Measurements from ENCODE around the gene NCAPG.
"Not testable (repeated sequence)": the region's sequence is repeated elsewhere in the genome, so short reads cannot be mapped to it uniquely, and the experiment has no call there.

NCAPG gene

GRCh38 chr4:17794730-17795129 is 16.0 kb upstream of the NCAPG start:
- DNase-seq (ENCODE audit: low read depth in 2 of 3, low spot score in 2 of 3), result no peak

DNA sequence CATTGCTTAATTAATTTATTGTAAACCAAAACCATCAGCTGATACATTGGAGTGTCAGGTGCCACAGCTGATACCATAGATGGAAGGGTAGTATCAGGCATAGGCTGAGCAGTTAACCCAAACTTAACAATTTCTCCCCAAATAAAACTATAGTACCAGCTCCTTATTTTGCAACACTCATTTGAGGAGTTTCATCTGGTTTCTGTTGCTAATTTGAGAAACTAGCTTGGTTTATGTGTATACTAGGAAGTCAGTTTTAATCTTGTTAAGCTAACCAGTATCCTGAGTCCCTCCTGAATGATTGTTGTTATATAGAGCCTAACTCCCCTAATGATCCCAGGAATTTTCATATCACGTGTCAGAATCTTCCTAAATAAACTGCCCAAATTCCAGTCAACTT is 13.0 kb upstream of the NCAPG start:
- DNase-seq (ENCODE audit: low read depth in 2 of 3, low spot score in 2 of 3), result no peak

GRCh38 chr4:17805580-17806155 is 5.1 kb upstream of the NCAPG start:
- no peak for DNase-seq (ENCODE audit: low read depth in 2 of 3, low spot score in 2 of 3)

DNA sequence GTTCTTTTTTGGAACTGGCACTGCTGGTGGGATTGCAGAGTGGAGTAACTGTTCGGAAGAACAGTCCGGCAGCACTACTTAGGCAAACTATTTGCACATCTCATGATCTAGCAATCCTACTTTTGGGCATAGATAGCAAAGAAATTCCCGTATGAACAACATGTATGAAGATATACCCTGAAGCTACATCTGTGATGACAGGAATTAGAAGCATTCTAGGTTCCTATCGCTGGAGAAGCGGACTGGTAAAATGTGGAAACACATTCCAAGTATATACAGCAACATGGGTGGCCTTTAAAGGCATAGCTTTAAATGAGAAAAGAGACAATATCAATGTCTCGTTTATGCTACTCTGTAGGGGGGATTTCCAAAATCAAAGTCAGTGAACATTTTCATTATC is 3.3 kb upstream of the NCAPG start:
- no peak for DNase-seq (ENCODE audit: low read depth in 2 of 3, low spot score in 2 of 3)

DNA sequence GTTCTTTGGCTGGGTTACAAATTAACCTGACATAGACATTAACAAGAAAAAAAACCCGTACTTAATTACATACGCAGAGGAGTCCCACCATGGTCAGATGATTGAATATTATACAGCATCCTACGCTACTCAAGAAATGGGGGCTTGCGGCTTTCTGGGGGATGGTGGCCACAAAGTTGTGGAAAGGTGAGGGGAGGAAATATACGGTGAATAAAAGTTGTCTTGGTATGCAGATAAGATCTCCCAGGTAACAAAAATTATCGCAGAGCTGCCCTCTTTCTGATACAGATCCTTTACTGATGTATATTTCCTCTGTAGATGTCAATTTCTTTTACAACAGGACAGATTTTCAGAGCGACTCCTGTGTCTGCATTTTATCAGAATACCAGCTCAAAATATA is 1.1 kb upstream of the NCAPG start:
- DNase-seq (ENCODE audit: low read depth in 2 of 3, low spot score in 2 of 3), result no peak

DNA sequence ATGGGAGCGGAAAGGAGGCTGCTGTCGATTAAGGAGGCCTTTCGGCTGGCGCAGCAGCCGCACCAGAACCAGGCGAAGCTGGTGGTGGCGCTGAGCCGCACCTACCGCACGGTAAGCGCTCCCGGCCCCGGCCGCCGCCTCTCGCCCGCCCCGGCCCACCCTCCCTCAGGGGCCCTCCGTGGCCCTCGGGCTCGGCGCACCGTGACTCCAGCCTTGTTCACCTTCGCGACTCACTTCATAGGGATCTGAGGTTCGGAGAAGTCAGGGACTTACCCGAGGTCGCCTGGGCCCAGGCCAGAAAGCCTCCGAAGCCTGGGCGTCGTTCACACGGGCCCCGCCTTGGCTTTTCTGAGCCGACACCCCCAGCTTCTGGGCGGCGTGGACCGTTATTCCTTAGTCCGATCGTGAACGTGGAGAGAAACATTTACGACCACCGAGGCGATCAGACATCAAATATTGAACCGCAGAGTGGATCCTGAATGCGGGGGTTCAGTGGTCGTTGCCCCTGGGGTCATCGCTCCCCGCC is 362 bp downstream of the NCAPG start:
- no peak for DNase-seq (ENCODE audit: low read depth in 2 of 3, low spot score in 2 of 3)

DNA sequence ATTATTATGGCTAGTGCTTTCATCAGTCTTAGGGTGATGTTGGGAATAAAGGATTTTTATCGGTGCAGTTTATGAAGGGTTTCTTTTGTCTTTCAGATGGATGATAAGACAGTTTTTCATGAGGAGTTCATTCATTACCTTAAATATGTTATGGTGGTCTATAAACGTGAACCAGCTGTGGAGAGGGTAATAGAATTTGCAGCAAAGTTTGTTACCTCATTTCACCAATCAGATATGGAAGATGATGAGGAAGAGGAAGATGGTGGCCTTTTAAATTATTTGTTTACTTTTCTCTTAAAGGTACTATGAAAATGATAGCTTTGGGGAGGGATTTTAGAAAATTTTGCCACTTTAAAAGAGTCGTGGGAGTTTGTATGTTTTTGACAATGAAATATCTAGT is 1.3 kb downstream of the NCAPG start:
- no peak for DNase-seq (ENCODE audit: low read depth in 2 of 3, low spot score in 2 of 3)

DNA sequence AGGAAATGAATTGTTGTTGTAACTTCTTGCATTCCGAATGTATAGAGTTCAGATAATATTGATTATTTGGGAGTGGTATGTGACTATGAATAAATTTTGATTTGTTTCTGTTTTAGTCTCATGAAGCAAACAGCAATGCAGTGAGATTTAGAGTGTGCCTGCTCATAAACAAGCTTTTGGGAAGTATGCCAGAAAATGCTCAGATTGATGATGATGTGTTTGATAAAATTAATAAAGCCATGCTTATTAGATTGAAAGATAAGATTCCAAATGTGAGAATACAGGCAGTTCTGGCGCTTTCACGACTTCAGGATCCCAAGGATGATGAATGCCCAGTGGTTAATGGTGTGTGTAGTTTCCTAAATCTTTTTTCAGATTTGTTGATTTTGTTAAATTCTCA is 2.0 kb downstream of the NCAPG start:
- no peak for DNase-seq (ENCODE audit: low read depth in 2 of 3, low spot score in 2 of 3)

- DNase-seq (ENCODE audit: low read depth in 2 of 3, low spot score in 2 of 3), result no peak
Measured at GRCh38 chr4:17814140-17814539, 3.4 kb downstream of the NCAPG start.

GRCh38 chr4:17816142-17816541 is 5.4 kb downstream of the NCAPG start:
- no peak for DNase-seq (ENCODE audit: low read depth in 2 of 3, low spot score in 2 of 3)

DNA sequence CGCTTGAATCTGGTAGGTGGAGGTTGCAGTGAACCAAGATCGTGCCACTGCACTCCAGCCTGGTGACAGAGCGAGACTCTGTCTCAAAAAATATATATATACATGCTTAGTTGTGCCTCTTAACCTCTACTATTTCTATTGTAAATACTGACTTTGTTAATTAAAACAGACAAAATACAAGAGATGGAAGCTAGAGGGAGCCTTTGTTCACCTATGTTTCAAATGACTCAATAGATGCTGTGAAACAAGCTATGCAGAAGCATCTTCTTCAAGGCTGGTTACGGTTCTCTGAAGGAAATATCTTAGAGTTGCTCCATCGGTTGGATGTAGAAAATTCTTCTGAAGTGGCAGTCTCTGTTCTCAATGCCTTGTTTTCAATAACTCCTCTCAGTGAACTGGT is 6.2 kb downstream of the NCAPG start:
- DNase-seq (ENCODE audit: low read depth in 2 of 3, low spot score in 2 of 3), result no peak

- DNase-seq (ENCODE audit: low read depth in 2 of 3, low spot score in 2 of 3), result no peak
Measured at GRCh38 chr4:17823871-17824669, 13.3 kb downstream of the NCAPG start.

DNA sequence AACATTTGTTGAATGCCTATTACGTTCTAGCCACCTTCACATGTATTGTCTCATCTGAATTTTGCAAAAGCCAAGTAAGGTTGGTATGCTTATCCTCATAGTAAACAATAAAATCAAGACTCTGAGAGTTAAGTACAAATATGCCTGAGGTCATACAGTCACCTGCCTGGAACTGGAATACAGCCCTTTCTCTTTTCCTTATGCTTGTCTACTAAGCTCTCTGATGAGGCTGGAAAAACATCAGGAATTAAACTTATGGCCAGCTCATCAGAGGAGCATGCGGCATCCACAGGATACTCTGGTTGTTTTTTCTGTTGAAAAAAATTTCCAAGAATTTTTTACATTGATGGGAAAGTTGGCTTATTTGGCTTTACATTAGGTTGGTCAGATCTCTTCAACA is 35.5 kb downstream of the NCAPG start:
- no peak for DNase-seq (ENCODE audit: low read depth in 2 of 3, low spot score in 2 of 3)

GRCh38 chr4:17850295-17850694 is 39.5 kb downstream of the NCAPG start:
- DNase-seq (ENCODE audit: low read depth in 2 of 3, low spot score in 2 of 3), result not testable (repeated sequence)

DNA sequence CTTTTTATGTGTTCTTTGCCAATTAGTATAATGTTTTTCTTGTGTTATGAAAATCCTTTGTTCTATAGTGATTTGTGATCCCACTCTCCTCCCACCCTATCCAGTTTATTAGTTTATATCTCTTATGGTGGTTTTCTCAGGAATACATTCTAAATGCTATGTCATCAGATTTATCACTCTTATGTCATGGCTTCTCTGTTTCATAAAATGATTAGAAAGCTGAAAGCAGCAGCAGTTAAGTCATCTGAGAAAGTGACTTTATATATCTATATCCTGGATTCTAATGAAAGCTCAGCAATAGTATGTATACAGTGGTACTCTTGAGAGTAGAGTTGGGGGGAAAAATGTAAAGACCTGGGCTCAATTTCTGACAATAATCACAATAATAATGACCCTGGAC is 41.2 kb downstream of the NCAPG start:
- no peak for DNase-seq (ENCODE audit: low read depth in 2 of 3, low spot score in 2 of 3)

DNA sequence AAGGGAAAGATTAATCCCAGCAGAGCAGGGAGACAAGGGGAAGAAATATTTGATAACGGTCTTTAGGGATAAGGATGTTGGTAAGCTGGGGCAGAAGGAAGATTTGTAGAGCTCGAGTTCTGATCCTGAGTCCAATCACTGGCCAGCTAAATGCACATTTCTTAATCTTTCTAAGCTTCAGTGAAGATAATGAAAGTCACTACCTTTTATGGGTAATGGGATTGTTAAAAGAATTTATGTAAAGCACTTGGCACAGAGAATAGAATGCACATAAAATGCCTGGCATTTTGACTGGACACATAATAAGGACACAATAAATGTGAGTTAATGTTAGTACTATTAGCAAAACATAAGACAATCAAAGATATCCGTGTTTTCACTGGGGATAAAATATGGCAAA is 43.3 kb downstream of the NCAPG start:
- no peak for DNase-seq (ENCODE audit: low read depth in 2 of 3, low spot score in 2 of 3)

DNA sequence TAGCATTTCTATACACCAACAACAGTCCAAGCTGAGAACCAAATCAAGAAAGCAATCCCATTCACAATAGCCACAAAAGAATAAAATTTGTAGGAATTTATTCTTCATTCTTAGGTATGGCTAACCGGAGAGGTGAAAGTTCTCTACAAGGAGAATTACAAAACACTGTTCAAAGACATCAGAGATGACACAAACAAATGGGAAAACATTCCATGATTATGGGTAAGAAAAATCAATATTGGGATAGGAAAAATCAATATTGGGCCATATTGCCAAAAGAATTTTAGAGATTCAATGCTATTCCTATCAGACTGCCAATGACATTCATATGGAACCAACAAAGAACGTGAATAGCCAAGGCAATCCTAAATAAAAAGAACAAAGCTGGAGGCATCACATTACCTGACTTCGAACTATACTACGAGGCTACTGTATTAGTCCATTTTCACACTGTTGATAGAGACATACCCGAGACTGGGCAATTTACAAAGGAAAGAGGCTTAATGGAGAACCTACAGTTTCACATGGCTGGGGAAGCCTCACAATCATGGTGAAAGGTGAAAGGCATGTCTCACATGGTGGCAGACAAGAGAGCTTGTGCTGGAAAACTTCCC is 49.1 kb downstream of the NCAPG start:
- DNase-seq (ENCODE audit: low read depth in 2 of 3, low spot score in 2 of 3), result no peak

- DNase-seq (ENCODE audit: low read depth in 2 of 3, low spot score in 2 of 3), result not testable (repeated sequence)
Measured at GRCh38 chr4:17861906-17862305, 51.1 kb downstream of the NCAPG start.

- no peak for DNase-seq (ENCODE audit: low read depth in 2 of 3, low spot score in 2 of 3)
Measured at GRCh38 chr4:17865866-17866363, 55.1 kb downstream of the NCAPG start.

- no peak for DNase-seq (ENCODE audit: low read depth in 2 of 3, low spot score in 2 of 3)
Measured at GRCh38 chr4:17866810-17867209, 56.0 kb downstream of the NCAPG start.

DNA sequence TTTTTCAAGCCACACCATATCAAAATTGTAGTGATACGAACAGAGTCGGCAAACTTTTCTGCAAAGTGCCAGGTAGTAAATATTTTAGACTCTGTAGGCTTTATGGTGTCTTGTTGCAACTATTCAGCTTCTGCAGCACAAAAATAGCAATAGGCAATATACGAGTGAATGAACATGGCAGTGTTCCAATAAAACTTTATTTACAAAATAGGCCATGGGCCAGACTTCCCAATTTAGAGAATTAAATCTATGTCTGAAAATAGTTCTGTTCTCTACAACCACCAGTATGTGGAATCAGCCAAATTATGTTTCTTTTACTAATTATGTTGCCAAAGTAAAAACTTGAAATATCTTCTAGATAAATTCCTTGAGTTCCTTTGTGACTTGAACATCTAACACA is 56.5 kb downstream of the NCAPG start:
- DNase-seq (ENCODE audit: low read depth in 2 of 3, low spot score in 2 of 3), result no peak

GRCh38 chr4:17869327-17869726 is 58.5 kb downstream of the NCAPG start:
- DNase-seq (ENCODE audit: low read depth in 2 of 3, low spot score in 2 of 3), result no peak

Measured in activated CD8-positive, alpha-beta memory T cell treated with anti-CD3 and anti-CD28 coated beads for 48 hours (primary cell).